ENCODE measurements around the gene HECTD4.
A peak's percentile ranks its signal among the peaks of the same experiment; 100 is the strongest.

Gene HECTD4

DNA sequence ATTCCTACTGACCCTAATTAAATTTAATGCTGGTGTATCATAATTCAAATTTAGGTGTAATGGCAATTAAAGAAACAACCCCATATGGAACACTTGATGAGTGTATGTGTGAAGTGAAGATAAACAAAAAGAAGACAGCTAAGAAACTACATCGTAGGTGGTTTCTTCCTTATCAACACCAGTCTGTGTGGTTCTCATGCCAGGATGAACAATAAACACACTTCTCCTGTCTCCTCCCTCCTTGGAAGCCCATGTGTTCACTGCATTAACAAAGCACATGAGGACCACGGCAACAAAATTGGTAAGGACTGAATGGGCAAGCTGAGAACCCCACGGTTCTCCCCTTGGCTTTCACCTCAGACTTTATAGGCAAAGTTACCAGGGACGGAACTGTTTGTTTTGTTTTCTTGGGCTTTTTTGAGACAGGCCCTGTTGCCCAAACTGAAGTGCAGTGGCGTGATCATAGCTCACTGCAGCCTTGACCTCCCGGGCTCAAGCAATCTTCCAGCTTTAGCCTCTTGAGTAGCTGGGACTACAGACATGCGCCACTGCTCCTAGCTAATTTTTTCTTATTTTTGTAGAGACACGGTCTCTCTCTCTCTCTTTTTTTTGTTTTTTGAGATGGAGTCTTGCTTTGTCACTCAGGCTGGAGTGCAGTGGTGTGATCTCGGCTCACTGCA, 185.9 kb downstream of the HECTD4 start:
- DNase-seq: no peak

DNA sequence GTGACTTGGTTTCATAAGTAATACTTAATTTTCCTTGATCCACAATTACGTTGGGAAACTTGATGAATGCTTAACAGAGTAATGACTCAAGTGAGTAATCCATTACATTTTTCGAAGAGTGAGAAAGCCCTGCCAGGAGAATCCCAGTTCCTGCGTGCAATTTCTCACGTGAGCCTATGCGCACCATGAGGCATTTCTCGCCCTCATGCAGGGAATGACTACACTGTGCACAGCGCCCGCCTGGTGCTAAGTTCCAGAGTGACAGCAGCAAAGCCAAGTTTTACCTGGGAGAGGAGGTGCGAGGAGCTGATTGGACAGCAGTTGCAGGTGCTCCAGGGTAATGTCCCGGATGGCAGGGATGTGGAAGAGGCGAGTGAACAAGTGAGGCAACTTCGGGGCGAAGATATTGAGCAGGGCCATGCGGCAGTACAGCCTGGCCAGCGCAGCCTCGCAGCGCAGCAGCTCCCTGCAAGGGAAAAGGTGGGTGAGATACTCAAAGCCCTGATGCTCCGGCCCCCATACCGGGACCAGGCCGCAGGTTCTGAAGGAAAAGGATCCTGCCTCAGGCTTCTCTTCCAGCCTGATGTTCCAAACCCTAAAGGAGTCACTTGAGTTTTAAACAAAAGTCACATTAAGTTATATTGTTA, 187.5 kb downstream of the HECTD4 start:
- DNase-seq: no peak

- no peak for DNase-seq
Measured at GRCh38 chr12:112192475-112192874, 189.8 kb downstream of the HECTD4 start.

DNA sequence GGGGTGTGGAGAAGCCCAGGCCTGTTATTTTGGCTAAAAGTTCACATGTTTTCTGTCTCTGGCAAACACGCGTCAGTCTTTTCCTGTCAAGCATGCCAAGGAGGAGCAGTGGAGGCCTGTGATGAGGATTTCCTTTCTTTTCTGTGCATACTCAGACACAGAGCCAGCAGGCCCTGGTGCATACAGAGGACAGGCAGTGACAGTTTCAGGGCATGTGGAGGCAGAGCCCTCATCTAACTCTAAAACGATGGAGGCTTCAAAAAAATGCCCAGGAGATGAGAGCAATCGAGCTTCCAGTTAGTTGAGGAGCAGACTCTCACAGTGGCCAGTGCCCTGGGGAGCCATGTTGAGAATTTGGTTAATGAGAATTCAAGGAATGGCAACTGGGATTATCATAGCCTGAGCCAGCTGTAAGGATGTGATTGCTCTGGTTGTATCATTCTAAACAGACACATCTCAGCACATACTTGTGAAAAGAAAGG, 190.3 kb downstream of the HECTD4 start:
- DNase-seq: no peak

- no peak for DNase-seq
Measured at GRCh38 chr12:112191201-112191600, 191.0 kb downstream of the HECTD4 start.

- peak; percentile 95 for DNase-seq
Measured at GRCh38 chr12:112190231-112191025, 191.8 kb downstream of the HECTD4 start.

- DNase-seq: no peak
Measured at GRCh38 chr12:112188130-112188830, 194.0 kb downstream of the HECTD4 start.

DNA sequence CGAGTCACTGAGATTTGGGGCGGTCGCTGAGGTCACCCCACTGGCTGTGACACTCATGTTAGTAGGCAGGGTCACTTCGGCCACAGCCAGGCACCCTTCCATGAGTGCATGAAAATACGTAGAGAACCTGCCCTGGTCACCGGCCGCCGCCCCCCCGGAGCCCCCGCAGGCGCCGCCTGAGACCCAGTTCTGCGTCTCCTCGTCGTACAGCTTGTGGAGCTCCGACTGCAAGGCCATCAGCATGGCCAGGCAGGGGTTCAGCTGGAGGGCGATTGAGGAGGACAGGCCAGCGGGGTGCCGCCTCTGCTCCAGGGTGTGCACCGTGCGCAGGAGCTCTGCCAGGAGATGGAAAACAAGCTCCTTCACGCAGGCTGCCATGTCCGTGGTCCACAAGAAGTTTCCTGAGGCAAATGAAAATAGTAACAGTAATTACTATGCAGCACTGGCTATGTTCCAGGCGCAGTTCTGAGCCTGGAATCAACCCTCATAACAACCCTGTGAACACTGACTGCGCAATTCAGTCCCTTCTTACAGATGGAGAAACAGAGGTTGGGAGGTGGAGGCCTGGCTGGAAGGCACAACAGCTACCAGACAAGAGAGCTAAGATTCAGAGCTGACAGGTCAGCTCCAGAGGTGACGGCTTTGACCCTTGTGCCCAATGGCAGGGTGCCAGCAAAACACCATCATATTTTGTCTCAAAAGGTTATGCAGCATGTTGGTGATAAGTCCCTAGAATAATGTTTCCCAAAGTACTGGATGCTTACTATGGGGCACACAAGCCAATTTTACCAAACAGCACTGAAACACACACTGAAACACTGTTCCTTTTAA, 196.9 kb downstream of the HECTD4 start:
- DNase-seq: no peak

- no peak for DNase-seq
Measured at GRCh38 chr12:112184056-112184887, 198.0 kb downstream of the HECTD4 start.

- DNase-seq: no peak
Measured at GRCh38 chr12:112183141-112184021, 198.8 kb downstream of the HECTD4 start.

DNA sequence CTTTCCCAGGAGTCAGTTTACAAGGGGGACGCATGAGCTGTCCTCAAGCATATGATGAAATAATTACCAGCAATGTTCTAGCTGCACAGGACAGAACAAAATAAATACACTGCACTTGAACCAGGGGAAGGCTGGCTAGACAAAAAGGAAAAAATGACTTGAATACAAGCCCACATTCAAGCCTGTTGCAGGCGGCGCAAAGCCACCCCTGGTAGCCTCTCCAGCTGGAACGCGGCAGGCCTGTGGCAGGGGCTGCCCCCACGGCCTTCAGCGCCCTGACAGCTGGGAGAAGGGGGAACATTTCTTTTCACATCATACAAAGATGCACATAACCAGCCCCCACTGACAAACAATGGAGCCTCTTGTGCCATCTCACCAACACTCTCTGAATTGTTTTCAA, 199.7 kb downstream of the HECTD4 start:
- DNase-seq: no peak

GRCh38 chr12:112180422-112180821, 201.8 kb downstream of the HECTD4 start:
- no peak for DNase-seq

DNA sequence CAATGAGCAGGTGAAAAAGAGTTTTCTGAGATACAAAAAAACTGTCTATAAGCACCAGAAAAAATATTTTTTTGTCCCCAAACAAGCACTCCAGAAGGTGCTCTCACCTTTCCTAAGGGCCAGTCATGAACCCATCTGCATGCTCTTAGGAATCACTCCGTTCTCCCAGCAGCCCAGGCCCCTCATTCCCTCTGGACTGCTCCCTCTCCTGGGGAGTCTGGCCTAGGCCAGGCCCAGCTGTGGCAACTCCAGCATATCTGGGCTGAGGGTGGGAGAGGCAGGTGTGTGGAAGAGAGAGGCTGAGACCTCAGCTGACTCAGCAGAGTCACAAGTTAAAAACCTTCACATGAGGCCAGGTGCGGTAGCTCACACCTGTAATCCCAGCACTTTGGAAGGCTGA, 202.3 kb downstream of the HECTD4 start:
- no peak for DNase-seq

DNA sequence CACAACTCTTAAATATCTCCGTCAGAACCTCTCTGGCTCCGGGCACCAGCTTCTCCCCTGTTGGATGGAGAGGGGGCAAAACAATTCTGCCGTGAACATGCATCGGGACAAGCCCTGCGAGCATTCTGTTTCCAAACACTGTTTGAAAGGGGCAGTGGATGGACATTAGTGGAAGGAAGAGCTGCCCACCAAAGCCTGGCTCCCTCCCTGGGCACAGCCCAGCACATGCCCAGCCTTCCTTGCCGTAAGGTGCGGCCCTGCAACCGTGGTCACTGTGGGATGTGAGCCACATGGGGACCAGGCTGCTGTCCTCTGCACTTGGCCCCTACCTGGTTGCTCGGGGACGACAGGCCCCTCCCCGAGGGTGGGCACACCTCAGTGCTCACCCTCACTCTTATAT, 202.9 kb downstream of the HECTD4 start:
- no peak for DNase-seq

DNA sequence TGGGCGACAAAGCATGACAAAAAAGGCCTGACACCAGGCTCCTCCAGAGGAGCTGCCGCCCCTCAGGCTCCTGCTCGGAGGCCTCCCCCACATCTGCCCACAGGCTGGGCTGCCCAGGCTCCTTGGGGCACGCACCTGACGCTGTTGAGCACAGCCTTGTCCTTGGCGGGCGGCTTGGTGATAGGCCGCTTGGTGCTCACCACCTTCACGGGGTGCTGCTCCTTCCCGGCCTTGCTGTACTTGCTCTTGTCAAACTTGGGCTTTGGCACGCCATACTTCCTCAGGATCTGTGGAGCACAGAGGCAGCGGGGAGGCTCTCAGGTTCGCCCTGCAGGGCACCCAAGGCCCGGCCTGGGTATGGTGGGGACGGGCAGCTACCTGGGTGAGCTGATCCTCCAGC, 203.4 kb downstream of the HECTD4 start:
- no peak for DNase-seq

GRCh38 chr12:112176321-112177010, 205.8 kb downstream of the HECTD4 start:
- DNase-seq: no peak

DNA sequence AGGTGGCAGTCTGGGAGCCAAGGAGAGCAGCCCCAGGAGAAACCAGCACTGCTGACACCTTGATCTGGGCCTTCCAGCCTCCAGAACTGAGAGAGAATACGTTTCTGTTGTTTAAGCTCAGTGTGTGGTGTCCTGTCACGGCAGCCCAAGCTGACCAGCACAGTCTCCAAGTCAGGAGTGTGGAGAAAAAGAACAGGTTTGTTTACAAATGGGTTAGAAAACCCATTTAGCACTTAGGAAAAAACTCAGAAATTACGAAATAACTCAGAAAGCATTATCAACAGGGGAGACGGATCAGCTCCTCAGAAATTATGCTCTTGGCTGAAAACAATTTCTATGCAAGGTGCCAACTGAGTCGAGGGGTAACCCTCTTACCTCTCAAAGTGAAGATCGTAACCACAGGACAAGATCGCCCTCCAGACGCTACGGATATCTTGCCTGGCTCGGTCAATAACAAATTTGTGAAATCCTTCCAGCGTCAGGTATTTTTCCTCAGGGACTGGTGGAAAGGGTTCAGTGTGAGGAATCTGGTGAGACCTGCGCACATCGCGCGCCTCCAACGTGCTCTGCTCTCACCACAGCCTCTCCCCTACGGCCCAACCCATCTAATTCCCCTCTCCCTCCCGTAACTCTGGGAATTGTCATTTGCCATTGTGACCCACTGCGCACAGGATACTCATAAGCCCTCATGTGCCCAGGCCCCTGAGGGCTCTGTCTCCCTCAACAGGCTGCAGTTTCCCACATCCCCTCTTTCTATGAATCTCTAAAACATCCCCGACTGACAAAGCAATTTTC, 206.7 kb downstream of the HECTD4 start:
- no peak for DNase-seq

DNA sequence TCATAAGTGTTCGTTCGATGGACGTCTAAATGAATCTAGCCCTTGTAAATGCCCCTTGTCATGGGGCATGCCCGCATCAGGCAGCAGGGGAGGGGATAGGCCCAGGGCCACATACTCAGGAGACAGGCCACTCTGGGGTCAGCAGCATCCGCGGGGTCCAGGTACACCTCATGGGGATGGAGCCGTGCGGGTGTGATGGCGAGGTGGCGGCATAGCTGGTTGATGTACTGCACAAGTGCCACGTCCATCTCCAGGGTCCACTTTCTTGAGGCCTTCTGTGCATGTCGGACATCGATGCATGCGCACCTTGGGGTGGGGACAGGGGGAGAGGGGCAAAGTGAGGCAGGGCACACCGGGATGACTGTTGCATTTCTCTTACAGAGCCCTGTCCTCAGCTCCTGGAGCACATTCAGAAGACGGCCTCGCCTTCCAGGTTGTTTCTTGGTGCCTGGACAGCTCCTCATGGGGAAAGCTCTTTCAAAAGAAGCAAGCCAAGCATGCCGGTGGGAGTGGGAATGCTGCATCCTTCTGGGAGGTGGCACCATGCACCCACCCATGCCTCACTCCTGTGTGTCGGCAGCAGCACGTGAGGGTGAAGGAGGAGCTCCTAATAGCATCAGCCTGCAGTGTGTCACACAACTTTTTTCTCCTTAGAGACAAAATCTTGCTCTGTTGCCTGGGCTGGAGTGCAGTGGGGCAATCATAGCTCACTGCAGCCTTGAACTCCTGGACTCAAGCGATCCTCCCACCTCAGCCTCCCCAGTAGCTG, 209.5 kb downstream of the HECTD4 start:
- DNase-seq: no peak
